GM12892 (cell line): ENCODE results near the gene HECW1.

ENCODE experiments used
- POLR2A ChIP-seq: IDR thresholded peaks from 2 replicates; pipeline ENCODE4 v1.6.1; 2011; ENCODE audit warnings: low read depth, low read length, control low read depth
- TAF1 ChIP-seq: IDR thresholded peaks from 2 replicates; pipeline ENCODE4 v1.6.1; 2011; ENCODE audit warnings: low read depth, mild to moderate bottlenecking, control low read depth, low read length, borderline replicate concordance

DNA sequence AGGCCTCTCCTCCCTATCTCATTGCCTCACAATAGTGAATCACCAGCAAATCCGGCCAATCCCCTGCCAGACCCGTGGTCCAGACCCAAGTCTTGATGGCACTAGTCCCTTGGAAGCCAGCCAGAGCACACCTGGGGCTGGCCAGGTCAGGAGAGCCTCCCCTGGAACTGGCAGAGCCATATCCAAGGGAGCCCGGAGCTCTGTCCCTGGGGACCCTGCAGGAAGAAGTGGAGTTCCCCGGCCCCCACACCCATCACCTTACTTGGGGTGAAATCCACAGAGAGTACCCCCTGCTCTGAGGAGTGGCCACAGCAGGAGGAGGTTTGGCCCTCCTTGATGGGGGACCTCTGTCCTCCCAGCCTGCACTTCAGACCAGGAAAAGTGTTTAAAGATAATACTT lies 122.5 kb downstream of the HECW1 start:
- TF ChIP-seq TAF1 (no peak), POLR2A (no peak)
